H1 (cell line): ENCODE measurements around the gene ARID5B. TPM values are rescaled to one million over a fixed set of nuclear protein-coding genes. Genes with fewer than 3 reads are reported as not detected.

Experiments
- CTCF ChIA-PET: fragments of 300-600 bp; sonication (Branson Sonifier 250); formaldehyde crosslinking; loops from one replicate; lab custom pipeline; 2021; ENCODE audit not compliant: partially characterized antibody; lab: Charles Lee
- POLR2A ChIA-PET: fragments of 300-600 bp; sonication (Branson Sonifier 250); formaldehyde crosslinking; loops from one replicate; lab custom pipeline; 2021; ENCODE audit warnings: inconsistent platforms; ENCODE audit not compliant: partially characterized antibody; lab: Charles Lee
- DNase-seq, 2 experiments: peaks; one replicate each; pipeline versions ENCODE4 v3.0.0 to v3.0.0-alpha.2; 2010 to 2022; ENCODE audit warnings: low spot score in 2 of 2, low read depth in 1 of 2, mixed read lengths in 1 of 2
- FAIRE-seq: peaks from 2 replicates; lab custom pipeline; 2011; peaks lifted over from hg19 to GRCh38; lab: Jason Lieb, UNC
- H2AFZ ChIP-seq: 2 replicates; pipeline ENCODE4 v1.8.1; 2012; ENCODE audit warnings: low read length, inconsistent platforms
- H2AK5ac ChIP-seq: 2 replicates; pipeline ENCODE4 v1.6.1; 2013; ENCODE audit warnings: low read depth, low read length
- H2BK120ac ChIP-seq: replicated peaks from 2 replicates; pipeline ENCODE3; 2013; ENCODE audit warnings: low read depth, low read length, inconsistent platforms
- H2BK12ac ChIP-seq: 2 replicates; pipeline ENCODE4 v1.6.1; 2013; ENCODE audit warnings: low read depth, low read length
- H2BK15ac ChIP-seq: 2 replicates; pipeline ENCODE4 v1.6.1; 2013; ENCODE audit warnings: low read length
- H2BK20ac ChIP-seq: 2 replicates; pipeline ENCODE4 v1.6.1; 2013; ENCODE audit warnings: low read length
- H2BK5ac ChIP-seq: 2 replicates; pipeline ENCODE4 v1.6.1; 2013; ENCODE audit warnings: low read depth, low read length
- H3K14ac ChIP-seq: 2 replicates; pipeline ENCODE4 v1.6.1; 2013; ENCODE audit warnings: inconsistent platforms; ENCODE audit not compliant: insufficient read length
- H3K18ac ChIP-seq: 2 replicates; pipeline ENCODE4 v1.6.1; 2013; ENCODE audit warnings: low read length; ENCODE audit errors: extremely low read depth
- H3K23ac ChIP-seq: 2 replicates; pipeline ENCODE4 v1.6.1; 2013; ENCODE audit warnings: inconsistent platforms; ENCODE audit not compliant: insufficient read length
- H3K23me2 ChIP-seq: 2 replicates; pipeline ENCODE4 v1.6.1; 2013; ENCODE audit warnings: low read depth, low read length
- H3K27ac ChIP-seq: 2 replicates; pipeline ENCODE4 v1.6.1; 2011; ENCODE audit warnings: low read depth, low read length, inconsistent platforms
- H3K27me3 ChIP-seq, 4 experiments: replicated peaks in 1 of 4; 1 replicate in 1 of 4; 2 replicates in 3 of 4; pipeline versions ENCODE4 v1.6.1 to v1.8.1; 2011 to 2013; ENCODE audit warnings: low read length in 3 of 4, mild to moderate bottlenecking in 3 of 4, inconsistent platforms in 2 of 4, mixed read lengths in 2 of 4, moderate library complexity in 1 of 4; ENCODE audit not compliant: control insufficient read depth in 3 of 4, insufficient read depth in 3 of 4; ENCODE audit errors: extremely low read depth in 1 of 4
- H3K36me3 ChIP-seq, 4 experiments: 2 replicates each; pipeline versions ENCODE4 v1.6.1 to v1.8.1; 2011 to 2013; ENCODE audit warnings: mild to moderate bottlenecking in 4 of 4, low read length in 3 of 4, moderate library complexity in 2 of 4, control low read depth in 1 of 4, inconsistent platforms in 1 of 4; ENCODE audit not compliant: insufficient read depth in 4 of 4, control insufficient read depth in 2 of 4
- H3K4ac ChIP-seq: replicated peaks from 2 replicates; pipeline ENCODE3; 2013; ENCODE audit warnings: low read length, low read depth, mixed read lengths, inconsistent platforms; ENCODE audit not compliant: insufficient read length
- H3K4me1 ChIP-seq, 4 experiments: replicated peaks in 1 of 4; 1 replicate in 1 of 4; 2 replicates in 3 of 4; pipeline versions ENCODE4 v1.6.1 to v1.8.1; 2011 to 2013; ENCODE audit warnings: low read length in 3 of 4, inconsistent platforms in 2 of 4, mixed read lengths in 1 of 4; ENCODE audit not compliant: insufficient read depth in 4 of 4, control insufficient read depth in 3 of 4
- H3K4me2 ChIP-seq, 2 experiments: 2 replicates each; pipeline versions ENCODE4 v1.6.1 to v1.8.1; 2011 to 2013; ENCODE audit warnings: low read depth in 2 of 2, low read length in 2 of 2, control low read depth in 1 of 2, inconsistent platforms in 1 of 2, mild to moderate bottlenecking in 1 of 2; ENCODE audit not compliant: insufficient read depth in 1 of 2
- H3K4me3 ChIP-seq, 4 experiments: fragments of 200-600, 300-600 bp in 1 of 4; sonication (generic), shearing (Covaris generic), sonication (Bioruptor Twin) in 1 of 4; 2 replicates each; pipeline versions ENCODE4 v1.5.1 to v1.8.1; 2011 to 2016; ENCODE audit warnings: low read length in 4 of 4, low read depth in 3 of 4, control low read depth in 2 of 4, inconsistent platforms in 2 of 4, mild to moderate bottlenecking in 2 of 4, mixed read lengths in 1 of 4, moderate library complexity in 1 of 4; ENCODE audit not compliant: insufficient read depth in 2 of 4; ENCODE audit errors: extremely low read depth in 1 of 4
- H3K56ac ChIP-seq: replicated peaks from 2 replicates; pipeline ENCODE3; 2013; ENCODE audit warnings: low read depth, mild to moderate bottlenecking, mixed read lengths, low read length, inconsistent platforms; ENCODE audit not compliant: insufficient read length
- H3K79me1 ChIP-seq: 2 replicates; pipeline ENCODE4 v1.6.1; 2013; ENCODE audit warnings: low read depth, low read length, control low read depth
- H3K79me2 ChIP-seq, 2 experiments: 2 replicates each; pipeline versions ENCODE4 v1.6.1 to v1.8.1; 2012 to 2013; ENCODE audit warnings: low read length in 2 of 2, mild to moderate bottlenecking in 2 of 2, inconsistent platforms in 1 of 2; ENCODE audit not compliant: insufficient read depth in 2 of 2, control insufficient read depth in 1 of 2
- H3K9ac ChIP-seq, 4 experiments: replicated peaks in 1 of 4; 1 replicate in 1 of 4; 2 replicates in 3 of 4; pipeline versions ENCODE4 v1.6.1 to v1.8.1; 2011 to 2013; ENCODE audit warnings: low read depth in 3 of 4, low read length in 3 of 4, control low read depth in 2 of 4, mild to moderate bottlenecking in 2 of 4, moderate library complexity in 2 of 4, inconsistent platforms in 1 of 4; ENCODE audit errors: extremely low read depth in 1 of 4
- H3K9me3 ChIP-seq, 2 experiments: 2 replicates each; pipeline versions ENCODE4 v1.6.1 to v1.8.1; 2012 to 2013; ENCODE audit warnings: mild to moderate bottlenecking in 2 of 2, moderate library complexity in 2 of 2, control low read depth in 1 of 2, inconsistent platforms in 1 of 2, low read depth in 1 of 2, low read length in 1 of 2, mixed read lengths in 1 of 2; ENCODE audit not compliant: insufficient read depth in 2 of 2
- H4K20me1 ChIP-seq, 2 experiments: replicated peaks in 1 of 2; 2 replicates each; pipeline versions ENCODE3 to v1.8.1; 2011 to 2013; ENCODE audit warnings: inconsistent platforms in 2 of 2, low read length in 2 of 2, mild to moderate bottlenecking in 1 of 2; ENCODE audit not compliant: insufficient read depth in 2 of 2, control insufficient read depth in 1 of 2
- H4K5ac ChIP-seq: 2 replicates; pipeline ENCODE4 v1.6.1; 2013; ENCODE audit warnings: low read length, low read depth, mixed read lengths, inconsistent platforms; ENCODE audit not compliant: insufficient read length
- H4K8ac ChIP-seq: 2 replicates; pipeline ENCODE4 v1.8.0; 2013; ENCODE audit warnings: mild to moderate bottlenecking, moderate library complexity, low read length, inconsistent platforms; ENCODE audit not compliant: insufficient read depth; ENCODE audit errors: extremely low read depth
- H4K91ac ChIP-seq: replicated peaks from 2 replicates; pipeline ENCODE3; 2013; ENCODE audit warnings: low read length, mixed read lengths, inconsistent platforms; ENCODE audit not compliant: insufficient read length
- CBX5 ChIP-seq: fragments of 300-800, 300-1000 bp; sonication (generic); IDR thresholded peaks from 2 replicates; pipeline ENCODE4 v1.7.1; 2016; ENCODE audit warnings: antibody characterized with exemption, low read length, low read depth
- WGBS, 2 experiments: shearing (Covaris generic) in 1 of 2; methylation state at CpG; one replicate each; pipeline versions ENCODE4 v1.1.6 to v1.1.7; 2013 to 2015; ENCODE audit warnings: low lambda C conversion rate in 2 of 2, mixed read lengths in 2 of 2, inconsistent platforms in 1 of 2, low coverage in 1 of 2, missing lambda C conversion rate in 1 of 2; ENCODE audit not compliant: insufficient replicate concordance in 2 of 2, insufficient coverage in 1 of 2, insufficient read length in 1 of 2; ENCODE audit errors: extremely low coverage in 1 of 2, missing lambda C conversion rate in 1 of 2; 5-methylcytosine and 5-hydroxymethylcytosine counted together
- polyA plus RNA-seq, 7 experiments: library from polyadenylated mRNA; depleted of rRNA in 3 of 7; stranded (reverse) in 5 of 7; unstranded in 2 of 7; fragments of >200 nt in 5 of 7; fragments of 200-250 nt in 2 of 7; gene quantifications; 1 replicate in 5 of 7; 2 replicates in 1 of 7; 4 replicates in 1 of 7; pipeline versions ENCODE4 v1.2.1 to v1.2.3, GENCODE V29; 2011 to 2013; ENCODE audit warnings: missing spikeins in 2 of 7, mixed read lengths in 2 of 7
- total RNA-seq: library from RNA; stranded (reverse); fragmentation: NEBNext Ultra II Directional; extraction: Animal tissue kit (Norgen Biotek cat#: 25700); gene quantifications from 2 replicates; pipeline ENCODE4 v1.2.1, GENCODE V29; 2021

The ARID5B gene
- total and polyA plus RNA-seq, 2 of the 8 experiments (the other 6 are each of a cell fraction or from before 2014, with no cell fraction given), result 0.21 to 1.1 TPM

DNA sequence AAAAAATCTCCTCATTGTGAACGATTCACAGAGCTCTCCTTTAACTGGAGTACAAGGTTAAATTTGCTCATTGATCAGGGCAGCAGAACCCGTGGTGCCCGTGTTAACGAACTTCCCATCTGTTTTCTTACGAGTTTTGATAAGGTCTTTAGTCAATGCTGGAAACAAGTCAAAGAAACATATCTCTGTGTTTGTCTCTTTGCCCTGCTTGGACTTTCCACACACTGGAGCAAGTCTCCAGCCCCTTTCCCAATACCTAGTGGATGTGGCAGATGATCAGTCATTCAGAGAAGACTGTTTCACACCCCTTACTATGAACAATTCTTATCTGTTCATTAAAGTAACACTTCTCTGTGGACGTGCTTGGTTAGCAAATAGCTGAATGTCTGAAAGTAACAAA lies 121.3 kb downstream of the ARID5B start:
- Histone ChIP-seq H3K36me3 (no peaks in the 10 kb centered on the region), H3K27ac (no peak overlapping the region), H2BK20ac (no peak overlapping the region), H3K27me3 (no peaks in the 10 kb centered on the region), H2BK120ac (no peak overlapping the region), H3K23ac (no peak overlapping the region), H4K91ac (no peak overlapping the region), H3K9me3 (no peaks in the 10 kb centered on the region), H3K4me3 (no peak overlapping the region), H2AK5ac (no peak overlapping the region), H2AFZ (no peak overlapping the region), H3K79me2 (no peaks in the 10 kb centered on the region), H2BK15ac (no peak overlapping the region), H3K9ac (no peak overlapping the region), H3K23me2 (no peaks in the 10 kb centered on the region), H3K4ac (no peak overlapping the region), H2BK12ac (no peak overlapping the region), H2BK5ac (no peak overlapping the region), H4K20me1 (no peaks in the 10 kb centered on the region), H4K5ac (no peak overlapping the region), H3K4me1 (peaks cover 0 to 6% (median 4%) of the 10 kb centered on the region in 4 experiments; a peak in 4 of 7 replicates), H3K56ac (no peak overlapping the region), H4K8ac (no peak overlapping the region), H3K18ac (no peak overlapping the region), H3K79me1 (no peaks in the 10 kb centered on the region), H3K14ac (no peak overlapping the region), H3K4me2 (no peak overlapping the region)
- no peak for TF ChIP-seq CBX5
- ChIA-PET CTCF (interaction anchor here (0.9 to 1.3 kb wide), 5 partner anchors 12 to 222 kb away, joined by 3 to 4 read pairs (median 3); no protein-coding TSS in a partner anchor), POLR2A (no interaction called here)
- FAIRE-seq, result no peak
- DNase-seq, result no peak
- 96% methylated on average over 6 of the region's 6 CpGs; no CpG with 5 or more reads in 1 of the 2 experiments for WGBS, 2 experiments
